Nucleus accumbens (tissue), 56 donors: ENCODE data around the gene PGAP6.
"Not testable (repeated sequence)": the region's sequence is repeated elsewhere in the genome, so short reads cannot be mapped to it uniquely, and the experiment has no call there.

Experiments
- DNase-seq, 56 donors: peaks; one replicate each; lab custom pipeline; 2025; lab: John Stamatoyannopoulos, UW

PGAP6 gene

DNA sequence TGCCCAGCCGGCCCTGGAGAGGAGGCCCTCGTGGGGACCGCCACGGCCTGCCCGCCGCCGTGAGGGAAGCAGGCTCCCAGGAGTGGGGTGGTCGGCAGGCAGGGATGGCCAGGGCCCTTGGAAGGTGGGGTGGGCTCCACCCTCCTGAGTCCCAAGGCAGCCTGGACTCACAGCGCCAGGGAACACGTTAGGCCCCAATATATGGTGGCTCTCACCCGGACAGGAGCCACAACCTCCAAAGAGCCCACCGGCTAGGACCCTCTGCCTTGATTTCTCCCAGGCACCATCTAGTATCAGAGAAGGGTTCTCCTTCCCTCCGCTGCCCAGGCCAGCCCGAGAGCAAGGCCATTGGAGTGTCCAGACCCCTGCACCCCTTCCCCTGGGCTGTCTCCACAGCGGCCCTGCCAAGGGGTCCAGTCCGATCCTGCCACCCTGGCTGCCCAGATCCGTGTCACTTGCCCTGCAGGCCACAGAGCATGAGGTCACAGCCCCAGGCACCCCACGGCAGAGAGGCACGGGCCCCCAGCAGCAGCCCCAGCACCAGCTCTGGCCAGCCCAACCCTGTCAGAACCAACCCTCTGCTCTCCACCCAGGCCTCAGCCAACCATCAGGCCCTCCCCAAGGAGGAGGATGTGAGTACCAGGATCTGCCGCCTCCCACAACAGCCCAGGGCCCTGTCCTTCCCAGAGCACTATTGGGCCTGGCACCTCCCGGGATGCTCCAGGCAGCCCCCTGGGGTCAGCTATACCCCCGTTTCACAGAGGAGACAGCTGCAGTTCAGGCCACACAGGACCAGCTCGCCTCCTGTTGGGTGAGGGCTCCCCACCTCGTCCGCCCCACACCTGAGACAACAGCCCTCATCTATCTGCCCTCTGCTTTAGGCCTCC is 28.1 kb downstream of the PGAP6 start:
- DNase-seq, result no peak

DNA sequence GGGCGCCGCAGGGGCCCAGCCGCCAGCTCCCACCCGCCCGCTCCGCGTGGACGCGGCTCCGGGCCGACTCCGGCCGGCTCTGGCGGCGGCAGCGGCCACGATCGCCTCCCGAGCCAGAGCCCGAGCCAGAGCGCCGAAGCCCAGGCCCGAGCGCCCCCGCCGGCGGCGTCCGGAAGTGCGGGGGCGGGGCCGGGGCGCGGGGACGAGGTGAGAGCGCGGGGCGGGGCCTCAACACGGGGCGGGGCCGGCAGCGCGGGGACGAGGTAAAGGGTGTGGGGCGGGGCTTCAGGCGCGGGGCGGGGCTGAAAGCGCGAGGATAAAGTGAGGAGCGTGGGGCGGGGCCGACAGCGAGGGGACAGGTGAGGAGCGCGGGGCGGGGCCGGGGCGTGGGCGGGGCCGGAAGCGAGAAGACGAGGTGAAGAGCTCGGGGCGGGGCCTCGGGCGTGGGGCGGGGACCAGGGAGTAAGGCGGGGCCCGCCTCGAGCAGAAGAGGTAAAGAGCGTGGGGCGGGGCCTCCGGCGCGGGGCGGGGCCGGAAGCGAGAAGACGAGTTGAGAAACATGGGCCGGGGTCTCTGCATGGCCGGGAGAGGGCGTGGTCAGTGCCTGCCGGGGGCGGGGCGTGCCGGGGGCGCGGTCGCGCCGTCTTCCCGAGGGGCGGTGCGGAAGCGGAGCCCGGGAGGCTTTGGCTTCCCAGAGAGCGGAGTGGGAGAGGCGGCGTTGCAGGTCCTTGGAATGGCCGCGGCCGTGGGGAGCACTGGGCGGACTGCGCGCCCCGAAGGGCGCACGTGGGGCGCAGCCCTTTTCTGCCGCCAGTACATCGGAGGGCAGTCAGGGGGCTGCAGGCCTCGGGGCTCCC is 29.0 kb downstream of the PGAP6 start, which contains the start of gene AXIN1:
Gene AXIN1 (minus strand): TSS at position 177 of the 857 bp plus-strand sequence. CDS start 5,698 bp downstream, outside the sequence.
- DNase-seq, result peak; percentile 55 to 99 (median 91)

DNA sequence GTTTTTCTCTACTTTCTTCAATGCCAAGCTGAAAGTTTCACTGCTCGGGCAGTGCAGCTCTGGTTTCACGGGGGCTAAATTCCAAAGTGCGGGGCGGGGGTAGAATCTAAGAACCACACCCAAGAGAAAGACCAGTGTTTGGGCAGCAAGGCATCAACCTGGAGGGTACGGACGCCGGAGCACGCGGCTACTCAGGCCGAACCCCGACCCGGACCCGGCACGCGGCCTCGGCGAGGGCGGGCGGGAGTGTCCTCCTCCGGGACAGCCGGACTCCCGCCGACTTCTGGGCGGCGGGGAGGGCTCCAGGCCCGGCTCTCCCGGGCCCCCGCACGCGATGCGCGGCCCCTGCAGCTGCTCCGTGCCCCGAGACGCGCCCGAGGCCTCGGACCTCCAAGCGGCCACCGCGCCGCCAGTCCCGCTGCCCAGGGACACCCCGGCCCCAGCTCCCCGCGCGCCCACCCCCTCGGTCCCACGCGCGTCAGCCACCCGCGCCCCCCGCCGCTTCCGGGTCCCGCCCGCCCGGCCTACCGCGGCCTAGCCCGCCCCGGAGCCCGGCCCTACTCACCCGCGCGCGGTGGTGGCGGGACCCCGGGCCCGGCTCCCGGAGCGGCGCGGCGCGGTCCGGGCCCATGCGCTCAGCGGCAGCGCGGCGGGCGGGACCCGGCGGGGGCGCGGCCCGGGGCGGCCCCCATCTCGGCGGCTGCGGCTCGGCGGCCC is 29.8 kb downstream of the PGAP6 start:
- DNase-seq, result peak in 4 of 56 donors; percentile 8 to 40 (median 18)

DNA sequence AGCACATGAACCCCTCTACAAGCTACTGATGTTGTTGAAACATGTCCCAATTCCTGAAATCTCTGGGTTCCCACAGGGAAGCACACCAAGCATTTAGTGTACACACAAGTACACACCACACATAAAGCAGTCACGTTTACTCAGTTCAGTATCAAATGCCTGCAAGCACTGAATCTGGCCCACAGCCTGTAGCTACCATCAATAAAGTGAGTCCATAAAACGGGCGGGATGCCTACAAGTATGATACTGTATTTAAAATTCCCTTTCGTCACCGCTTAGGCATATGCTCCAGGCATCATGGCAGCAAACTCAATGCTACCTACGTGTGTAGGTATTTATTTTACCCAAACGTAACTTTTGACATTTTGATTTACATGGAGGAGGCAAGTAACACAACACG is 31.6 kb downstream of the PGAP6 start:
- DNase-seq, result no peak

DNA sequence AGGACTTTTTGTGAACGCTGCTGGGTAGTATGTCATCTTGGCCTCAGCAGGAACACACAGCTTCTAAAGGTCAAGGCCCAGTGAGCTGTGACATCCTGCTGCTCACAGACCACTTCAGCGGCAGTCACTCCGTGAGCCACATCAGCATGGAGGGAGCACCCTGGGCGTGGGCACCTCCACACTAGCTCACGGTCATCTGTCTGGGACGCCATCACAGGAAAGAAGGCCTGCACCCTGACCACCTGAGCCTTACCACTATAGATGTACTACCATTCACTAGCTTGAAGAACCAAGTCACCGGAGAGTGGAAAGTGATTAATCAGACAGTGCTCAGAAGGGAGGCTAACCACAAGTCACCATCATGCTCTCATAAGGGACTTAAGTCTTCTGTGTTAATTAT is 32.6 kb downstream of the PGAP6 start:
- no peak for DNase-seq

DNA sequence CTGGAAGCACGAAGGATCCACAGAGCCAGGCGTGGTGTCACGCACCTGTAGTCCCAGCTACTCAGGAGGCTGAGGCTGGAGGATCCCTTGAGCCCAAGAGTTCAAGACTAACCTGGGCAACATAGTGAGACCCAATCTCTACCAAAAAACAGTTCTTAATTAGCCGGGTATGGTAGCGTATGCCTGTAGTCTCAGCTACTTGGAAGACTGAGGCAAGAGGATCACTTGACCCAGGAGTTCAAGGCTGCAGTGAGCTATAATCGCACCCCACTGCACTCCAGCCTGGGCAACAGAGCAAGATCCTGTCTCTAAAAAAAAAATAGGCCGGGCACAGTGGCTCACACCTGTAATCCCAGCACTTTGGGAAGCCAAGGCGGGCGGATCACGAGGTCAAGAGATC is 33.3 kb downstream of the PGAP6 start:
- not testable (repeated sequence) for DNase-seq

DNA sequence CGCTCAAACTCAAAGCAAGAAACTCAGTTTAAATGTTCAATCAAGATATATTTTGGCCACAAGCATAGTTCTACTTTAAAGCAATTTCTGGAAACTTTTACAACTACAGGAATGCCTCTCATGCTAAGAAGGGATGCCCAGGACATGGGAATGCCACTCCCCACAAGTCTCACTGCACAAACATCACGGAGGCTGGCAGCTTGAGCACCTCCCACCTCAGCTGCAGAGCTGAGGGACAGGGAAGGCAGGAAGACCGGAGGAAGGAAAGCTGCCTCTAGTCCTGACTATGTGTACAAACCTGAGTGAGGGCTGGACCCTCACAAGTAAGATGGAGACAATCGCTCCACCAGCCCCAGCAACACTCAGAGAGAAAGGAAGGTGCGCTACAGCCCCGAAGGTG is 34.6 kb downstream of the PGAP6 start:
- no peak for DNase-seq

DNA sequence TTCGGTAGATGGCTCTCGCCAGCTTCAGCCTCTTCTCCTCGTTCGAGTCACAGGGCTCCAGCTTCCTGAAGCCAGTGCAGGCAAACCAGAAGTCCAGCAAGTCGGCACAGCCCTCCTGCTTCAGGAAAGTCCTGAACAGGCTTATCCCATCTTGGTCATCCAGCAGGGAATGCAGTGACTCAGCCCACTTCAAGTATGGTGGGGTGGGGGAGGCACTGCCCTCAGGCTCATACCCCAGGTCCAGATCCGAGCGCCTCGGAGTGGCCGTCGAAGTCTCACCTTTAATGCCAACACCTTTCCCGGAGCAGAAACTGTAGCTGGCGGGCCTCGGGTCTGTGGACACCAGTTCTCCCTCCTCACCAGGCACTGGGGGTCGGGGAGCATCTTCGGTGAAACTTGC is 35.2 kb downstream of the PGAP6 start:
- DNase-seq, result no peak

DNA sequence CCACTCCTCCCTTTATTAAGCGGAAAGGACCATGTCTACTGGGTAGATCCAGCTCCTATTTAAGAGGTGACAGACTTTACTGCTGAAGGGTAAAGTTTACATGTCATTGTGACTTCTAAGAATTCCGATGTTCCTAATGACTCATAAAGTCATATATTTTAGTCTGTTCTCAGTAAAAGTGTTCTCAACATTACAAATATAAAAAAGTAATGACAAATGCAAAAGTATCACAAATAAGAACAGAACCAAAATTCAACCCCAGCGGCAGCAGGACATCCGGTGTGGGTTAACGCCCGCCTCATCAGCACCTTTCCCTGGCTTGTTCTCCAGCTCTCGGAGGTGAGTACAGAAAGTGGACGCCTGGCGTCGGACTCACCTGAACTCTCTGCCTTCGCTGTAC is 36.0 kb downstream of the PGAP6 start:
- DNase-seq, result no peak

DNA sequence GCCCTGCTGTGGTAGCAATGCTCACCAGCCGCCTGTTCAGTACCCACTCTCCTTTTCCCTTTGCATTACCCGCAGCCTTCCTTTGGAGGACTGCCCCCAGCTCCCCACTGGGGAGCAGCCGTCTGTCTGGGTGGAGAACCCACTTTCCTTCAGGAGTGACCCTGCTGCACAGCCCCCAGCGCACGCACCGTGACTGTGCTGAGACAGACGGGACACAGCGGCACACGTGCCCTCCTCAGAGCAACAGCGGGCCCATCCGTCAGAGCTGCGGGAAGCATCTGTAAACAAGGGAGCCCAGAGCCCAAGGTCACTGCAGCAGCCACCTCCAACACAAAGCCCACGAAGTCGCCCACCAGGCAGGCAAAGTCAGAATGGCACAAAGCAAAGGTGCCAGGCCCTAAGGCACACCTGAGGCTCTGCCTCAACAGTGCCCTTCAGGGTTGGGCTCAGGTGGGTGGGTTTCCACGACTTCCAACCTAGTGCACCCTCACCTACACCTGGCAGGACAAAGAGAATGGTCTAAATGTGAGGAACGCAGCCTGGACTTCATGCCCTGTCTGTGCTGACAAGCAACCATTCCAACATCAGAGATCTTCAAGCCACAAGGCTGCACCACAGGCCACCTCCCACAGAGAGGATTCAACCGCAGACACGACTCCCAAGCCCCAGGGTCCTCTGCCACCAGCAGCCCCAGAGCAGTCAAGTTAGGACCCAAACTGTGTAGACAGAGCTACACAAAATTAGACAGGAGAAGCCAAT is 39.1 kb downstream of the PGAP6 start:
- DNase-seq, result no peak

DNA sequence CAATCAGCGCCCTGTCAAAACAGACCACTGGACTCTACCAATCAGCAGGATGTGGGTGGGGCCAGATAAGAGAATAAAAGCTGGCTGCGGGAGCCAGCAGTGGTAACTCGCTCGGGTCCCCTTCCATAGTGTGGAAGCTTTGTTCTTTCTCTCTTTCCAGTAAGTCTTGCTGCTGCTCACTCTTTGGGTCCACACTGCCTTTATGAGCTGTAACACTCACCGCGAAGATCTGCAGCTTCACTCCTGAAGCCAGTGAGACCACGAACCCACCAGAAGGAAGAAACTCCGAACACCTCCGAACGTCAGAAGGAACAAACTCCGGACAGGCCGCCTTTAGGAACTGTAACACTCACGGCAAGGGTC is 39.8 kb downstream of the PGAP6 start:
- not testable (repeated sequence) for DNase-seq

DNA sequence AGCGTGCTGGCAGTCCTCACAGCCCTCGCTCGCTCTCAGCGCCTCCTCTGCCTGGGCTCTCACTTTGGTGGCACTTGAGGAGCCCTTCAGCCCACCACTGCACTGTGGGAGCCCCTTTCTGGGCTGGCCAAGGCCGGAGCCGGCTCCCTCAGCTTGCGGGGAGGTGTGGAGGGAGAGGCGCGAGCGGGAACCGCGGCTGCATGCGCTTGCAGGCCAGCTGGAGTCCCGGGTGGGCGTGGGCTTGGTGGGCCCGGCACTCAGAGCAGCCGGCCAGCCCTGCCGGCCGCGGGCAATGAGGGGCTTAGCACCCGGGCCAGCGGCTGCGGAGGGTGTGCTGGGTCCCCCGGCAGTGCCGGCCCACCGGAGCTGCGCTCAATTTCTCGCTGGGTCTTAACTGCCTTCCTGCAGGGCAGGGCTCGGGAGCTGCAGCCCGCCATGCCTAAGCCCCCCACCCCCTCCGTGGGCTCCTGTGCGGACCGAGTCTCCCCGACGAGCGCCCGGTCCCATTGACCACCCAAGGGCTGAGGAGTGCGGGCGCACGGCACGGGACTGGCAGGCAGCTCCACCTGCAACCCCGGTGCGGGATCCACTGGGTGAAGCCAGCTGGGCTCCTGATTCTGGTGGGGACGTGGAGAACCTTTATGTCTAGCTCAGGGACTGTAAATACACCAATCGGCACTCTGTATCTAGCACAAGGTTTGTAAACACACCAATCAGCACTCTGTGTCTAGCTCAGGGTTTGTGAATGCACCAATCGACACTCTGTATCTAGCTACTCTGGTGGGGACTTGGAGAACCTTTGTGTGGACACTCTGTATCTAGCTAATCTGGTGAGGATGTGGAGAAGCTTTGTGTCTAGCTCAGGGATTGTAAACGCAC is 40.4 kb downstream of the PGAP6 start:
- DNase-seq, result not testable (repeated sequence)

DNA sequence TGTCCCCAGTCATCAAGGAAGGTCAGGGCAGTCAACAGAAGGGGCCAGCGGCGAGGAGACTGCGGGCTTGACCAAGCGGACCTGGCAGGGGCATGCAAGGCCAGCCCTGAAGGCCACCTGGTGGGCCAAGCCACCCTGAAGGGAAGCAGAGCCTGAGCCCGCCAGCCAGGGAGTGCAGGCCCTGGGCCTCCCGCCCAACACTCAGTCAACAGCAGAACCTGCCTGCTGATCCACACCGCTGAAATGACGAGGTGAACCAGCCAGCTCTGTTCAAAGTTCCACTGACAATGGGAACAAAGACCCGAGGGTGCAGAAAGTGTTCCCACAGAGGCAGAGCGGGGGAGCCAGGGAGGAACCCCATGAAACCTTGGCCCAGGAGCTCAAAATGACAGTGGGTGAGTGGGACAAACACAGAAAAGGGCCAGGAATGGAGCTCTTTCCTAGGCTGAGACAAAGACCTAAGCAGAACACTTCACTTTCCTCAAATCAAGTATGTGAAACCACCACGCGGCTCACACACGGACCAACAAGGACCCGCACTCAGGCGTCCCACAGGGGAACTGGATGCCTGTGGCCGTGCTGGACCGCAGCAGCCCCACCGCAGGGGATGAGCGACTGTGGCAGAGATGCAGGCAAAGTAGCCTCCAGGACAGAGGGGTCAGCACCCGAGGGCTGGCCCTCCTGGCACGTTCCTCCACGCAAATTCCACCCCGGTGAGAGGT is 41.2 kb downstream of the PGAP6 start:
- no peak for DNase-seq

DNA sequence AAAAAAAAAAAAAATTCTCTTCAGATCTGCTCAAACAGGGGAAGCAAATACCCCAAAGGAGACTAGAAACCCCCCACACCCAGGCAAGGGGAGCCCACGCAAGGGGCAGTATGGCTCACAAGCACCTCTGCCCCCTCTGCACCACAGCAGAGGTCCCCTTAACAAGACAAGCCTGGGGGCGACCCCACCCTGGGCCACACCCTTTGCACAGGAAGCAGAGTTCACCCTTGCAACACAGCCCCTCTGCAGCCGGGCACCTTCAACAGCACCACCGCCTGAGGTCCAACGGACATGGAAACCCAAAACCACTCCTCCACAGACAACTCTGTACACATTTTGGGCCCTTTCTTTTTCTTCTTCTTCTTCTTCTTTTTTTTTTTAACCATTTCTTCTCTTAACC is 42.1 kb downstream of the PGAP6 start:
- no peak for DNase-seq

DNA sequence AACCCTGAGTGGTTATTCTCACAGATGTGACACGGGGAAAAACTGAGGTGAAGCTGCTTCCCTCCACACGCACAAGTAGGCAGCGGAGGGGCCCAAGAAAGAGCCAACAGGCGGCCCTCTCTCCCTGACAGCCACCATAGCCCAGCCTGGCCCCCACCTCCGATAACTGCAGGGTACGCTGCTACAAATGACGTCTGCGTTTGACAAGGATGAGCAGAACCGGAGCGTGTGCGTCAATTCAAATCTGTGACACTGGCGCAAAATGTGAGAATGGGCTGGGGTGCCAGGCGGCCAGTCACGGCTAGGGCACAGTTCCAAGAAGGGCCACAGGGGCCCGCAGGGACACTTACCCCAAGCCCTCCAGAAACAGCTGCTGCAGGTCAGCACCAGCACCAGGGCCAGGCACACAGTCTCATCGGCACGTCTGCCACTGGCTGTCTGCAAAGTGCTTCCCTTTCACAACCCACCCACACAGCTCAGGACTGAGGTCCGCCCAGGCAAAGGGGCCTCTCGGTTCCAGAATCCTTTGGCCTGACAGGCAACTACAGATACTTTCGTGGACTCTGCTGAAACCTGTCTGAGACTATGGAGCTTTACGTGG is 43.7 kb downstream of the PGAP6 start:
- DNase-seq, result no peak

DNA sequence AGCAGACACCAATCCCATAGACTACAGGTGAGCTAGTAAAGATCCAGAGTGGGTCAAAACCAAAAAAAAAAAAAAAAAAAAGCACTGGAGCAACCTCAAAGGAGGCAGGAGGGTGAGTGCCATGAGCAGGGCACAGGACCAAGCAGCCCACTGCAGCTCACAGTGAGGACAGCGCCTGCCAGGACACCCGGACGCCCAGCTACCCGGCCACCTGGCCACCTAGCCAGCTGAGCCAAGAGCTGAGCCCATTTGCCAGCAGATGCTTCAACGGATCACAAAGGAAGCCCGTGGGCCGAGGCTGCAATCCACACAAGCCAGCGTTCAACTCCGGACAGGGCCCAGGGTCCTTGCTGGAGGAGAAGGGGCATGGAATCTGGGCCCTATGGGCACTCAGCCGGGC is 44.3 kb downstream of the PGAP6 start:
- no peak for DNase-seq

DNA sequence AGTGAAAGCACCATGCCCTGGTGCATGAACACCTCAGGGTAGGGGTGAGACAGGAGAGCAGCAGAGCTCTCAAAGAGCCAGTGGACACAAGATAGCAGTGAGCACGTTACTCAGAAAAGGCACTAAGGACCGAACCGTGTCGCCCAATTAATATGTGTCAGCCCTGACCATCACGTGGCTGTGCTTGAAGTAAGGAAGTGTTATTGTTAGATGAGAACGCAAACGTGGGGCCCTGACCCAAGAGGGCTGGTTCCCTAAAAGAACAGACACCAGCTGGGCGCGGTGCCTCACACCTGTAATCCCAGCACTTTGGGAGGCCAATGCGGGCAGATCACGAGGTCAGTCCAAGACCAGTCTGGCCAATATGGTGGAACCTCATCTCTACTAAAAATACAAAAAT is 45.5 kb downstream of the PGAP6 start:
- DNase-seq, result no peak
